ENCODE data around the gene TRAPPC14. TPM values are rescaled to one million over a fixed set of nuclear protein-coding genes. Genes with fewer than 3 reads are reported as not detected.

TRAPPC14 gene
- total and polyA plus RNA-seq, 7 donors = 3.9 to 39.3 (median 11.6) TPM

- DNase-seq = no peak
- TF ChIP-seq CTCF (IDR thresholded peaks at IDR 0.05) (no peak), EP300 (IDR thresholded peaks at IDR 0.05) (no peak), POLR2AphosphoS5 (IDR thresholded peaks at IDR 0.05) (no peak), POLR2A (IDR thresholded peaks at IDR 0.05) (no peak)
- WGBS, 2 donors = 93 to 94% methylated on average over 18 of the region's 18 CpGs
Observed at GRCh38 chr7:100160067-100160466, 1.5 kb upstream of the TRAPPC14 start.

DNA sequence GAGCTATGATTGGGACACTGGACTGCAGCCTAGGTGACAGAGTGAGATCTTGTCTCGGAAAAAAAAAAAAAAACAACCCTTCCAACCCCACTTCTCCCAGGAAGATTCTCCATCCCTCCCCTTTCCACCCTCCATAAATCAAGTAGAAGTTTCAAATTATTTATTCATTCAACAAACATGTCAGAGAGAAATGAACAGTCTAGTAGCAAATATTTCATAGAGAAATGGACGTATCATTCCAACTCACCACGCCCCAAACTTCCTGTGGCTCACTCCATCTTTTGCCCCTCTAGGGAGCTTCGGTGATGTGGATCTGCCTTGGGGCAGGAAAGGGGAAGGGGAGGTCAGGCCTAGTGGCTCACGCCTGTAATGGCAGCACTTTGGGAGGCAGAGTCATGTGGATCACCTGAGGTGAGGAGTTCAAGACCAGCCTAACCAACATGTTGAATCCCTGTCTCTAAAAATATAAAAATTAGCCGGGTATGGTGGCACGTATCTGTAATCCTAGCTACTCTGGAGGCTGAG lies 638 bp upstream of the TRAPPC14 start:
- H3K4me3 ChIP-seq = peak overlapping the region; percentile 71 to 96 (median 80)
- no peaks in the 10 kb centered on the region for H3K27me3 ChIP-seq
- peaks cover 0 to 28% (median 16%) of the 10 kb centered on the region in 4 donors for H3K4me1 ChIP-seq
- TF ChIP-seq POLR2A (IDR thresholded peaks at IDR 0.05) (no peak), CTCF (IDR thresholded peaks at IDR 0.05) (peak in 1 of 4 experiments; percentile 13)
- no peaks in the 10 kb centered on the region for H3K9me3 ChIP-seq
- H3K36me3 ChIP-seq = peaks cover 0 to 28% (median 15%) of the 10 kb centered on the region in 4 donors
- WGBS, 2 donors = 68% methylated on average over 7 of the region's 7 CpGs
- no peak for DNase-seq
- peak overlapping the region; percentile 83 to 85 (median 85) for H3K27ac ChIP-seq
- intact Hi-C loops (cut with DNase I) = no loop called here

More at GRCh38 chr7:100160067-100160466, 1.5 kb upstream of the TRAPPC14 start:
- intact Hi-C loops (cut with DNase I) = no loop called here
- Histone ChIP-seq H3K9me3 (no peaks in the 10 kb centered on the region), H3K27ac (no peak overlapping the region), H3K4me1 (peaks cover 0 to 28% (median 16%) of the 10 kb centered on the region in 4 donors), H3K27me3 (no peaks in the 10 kb centered on the region), H3K36me3 (peaks cover 0 to 19% (median 11%) of the 10 kb centered on the region in 4 donors), H3K4me3 (no peak overlapping the region)

- Histone ChIP-seq H3K9me3 (no peaks in the 10 kb centered on the region), H3K4me3 (peak overlapping the region; percentile 71 to 96 (median 80)), H3K36me3 (peaks cover 0 to 39% (median 22%) of the 10 kb centered on the region in 4 donors), H3K4me1 (peaks cover 0 to 28% (median 16%) of the 10 kb centered on the region in 4 donors), H3K27me3 (no peaks in the 10 kb centered on the region), H3K27ac (peak overlapping the region; percentile 83 to 85 (median 85))
- intact Hi-C loops (cut with DNase I) = no loop called here
- 21 to 30% methylated on average over 32 of the region's 32 CpGs for WGBS, 2 donors
- peak; percentile 74 for DNase-seq
- TF ChIP-seq CTCF (IDR thresholded peaks at IDR 0.05) (no peak), EP300 (IDR thresholded peaks at IDR 0.05) (no peak), POLR2A (IDR thresholded peaks at IDR 0.05) (no peak), POLR2AphosphoS5 (IDR thresholded peaks at IDR 0.05) (peak in 1 of 4 donors; percentile 23)
Observed at GRCh38 chr7:100157334-100158228, 942 bp downstream of the TRAPPC14 start.

- WGBS, 2 donors = 76 to 81% methylated on average over 5 of the region's 5 CpGs
- no peak for TF ChIP-seq EP300 (IDR thresholded peaks at IDR 0.05)
- no peak for TF ChIP-seq POLR2A (IDR thresholded peaks at IDR 0.05)
- H3K4me3 ChIP-seq = no peak overlapping the region
- H3K27me3 ChIP-seq = no peaks in the 10 kb centered on the region
- H3K4me1 ChIP-seq = peaks cover 0 to 28% (median 16%) of the 10 kb centered on the region in 4 donors
- H3K9me3 ChIP-seq = no peaks in the 10 kb centered on the region
- intact Hi-C loops (cut with DNase I) = no loop called here
- no peak for DNase-seq
- peak overlapping the region in 3 of 4 donors; percentile 85 for H3K27ac ChIP-seq
- H3K36me3 ChIP-seq = peaks cover 0 to 39% (median 22%) of the 10 kb centered on the region in 4 donors
Observed at GRCh38 chr7:100157069-100157333, 1.5 kb downstream of the TRAPPC14 start.

GRCh38 chr7:100156331-100157068 lies 2.0 kb downstream of the TRAPPC14 start:
- WGBS, 2 donors = 77 to 86% methylated on average over 16 of the region's 16 CpGs
- Histone ChIP-seq H3K27me3 (no peaks in the 10 kb centered on the region), H3K4me3 (no peak overlapping the region), H3K4me1 (peaks cover 0 to 28% (median 16%) of the 10 kb centered on the region in 4 donors), H3K27ac (no peak overlapping the region), H3K9me3 (no peaks in the 10 kb centered on the region), H3K36me3 (peaks cover 0 to 43% (median 22%) of the 10 kb centered on the region in 4 donors)
- intact Hi-C loops (cut with DNase I) = no loop called here
- no peak for DNase-seq
- TF ChIP-seq POLR2A (IDR thresholded peaks at IDR 0.05) (no peak), CTCF (IDR thresholded peaks at IDR 0.05) (no peak), POLR2AphosphoS5 (IDR thresholded peaks at IDR 0.05) (no peak), EP300 (IDR thresholded peaks at IDR 0.05) (no peak)

Measured in sigmoid colon (tissue), 7 donors.